Chondrocyte (in vitro differentiated cells): ENCODE data around the gene ZNF605. TPM values are rescaled to one million over a fixed set of nuclear protein-coding genes. Genes with fewer than 3 reads are reported as not detected.
"Not testable (repeated sequence)": the region's sequence is repeated elsewhere in the genome, so short reads cannot be mapped to it uniquely, and the experiment has no call there.

Source experiments
- DNase-seq: peaks from one replicate; pipeline ENCODE4 v3.0.0; 2021; ENCODE audit warnings: mixed read lengths, low spot score
- H3K27ac Mint-ChIP-seq: one replicate; pipeline ENCODE4 v1.8.0; 2021; ENCODE audit warnings: mild to moderate bottlenecking, moderate library complexity, mixed read lengths; ENCODE audit not compliant: unreplicated experiment
- H3K27me3 Mint-ChIP-seq: 2 replicates; pipeline ENCODE4 v1.8.0; 2021; ENCODE audit warnings: low read depth, mixed read lengths
- H3K36me3 Mint-ChIP-seq: 2 replicates; pipeline ENCODE4 v1.8.0; 2021; ENCODE audit warnings: low read depth, mixed read lengths
- H3K4me1 Mint-ChIP-seq: 2 replicates; pipeline ENCODE4 v1.8.0; 2021; ENCODE audit warnings: low read depth, mild to moderate bottlenecking, mixed read lengths
- H3K4me3 Mint-ChIP-seq: one replicate; pipeline ENCODE4 v1.8.0; 2021; ENCODE audit warnings: mild to moderate bottlenecking, moderate library complexity, mixed read lengths; ENCODE audit not compliant: unreplicated experiment
- H3K9me3 Mint-ChIP-seq: 2 replicates; pipeline ENCODE4 v1.8.0; 2021; ENCODE audit warnings: low read depth, mixed read lengths
- CTCF ChIP-seq: fragments of 200-600 bp; sonication (generic); IDR thresholded peaks from 2 replicates; pipeline ENCODE4 v1.5.0; 2021; ENCODE audit warnings: antibody characterized with exemption, mild to moderate bottlenecking, moderate library complexity
- total RNA-seq: library from RNA; stranded (reverse); gene quantifications from 3 replicates; pipeline ENCODE4 v1.2.1, GENCODE V29; 2021

ZNF605 gene
- total RNA-seq, 1 donor from 2014 or later, result 18.1 TPM

GRCh38 chr12:132946246-132946820, 9.8 kb downstream of the ZNF605 start:
- H3K4me3 Mint-ChIP-seq, result no peak overlapping the region
- peaks cover 63% of the 10 kb centered on the region for H3K36me3 Mint-ChIP-seq
- no peaks in the 10 kb centered on the region for H3K4me1 Mint-ChIP-seq
- no peak for TF ChIP-seq CTCF
- no peak overlapping the region for H3K27ac Mint-ChIP-seq
- no peak for DNase-seq
- no peaks in the 10 kb centered on the region for H3K27me3 Mint-ChIP-seq
- peaks cover 43% of the 10 kb centered on the region for H3K9me3 Mint-ChIP-seq

GRCh38 chr12:132945806-132946205, 10.3 kb downstream of the ZNF605 start:
- DNase-seq, result no peak
- H3K4me3 Mint-ChIP-seq, result no peak overlapping the region
- no peaks in the 10 kb centered on the region for H3K4me1 Mint-ChIP-seq
- no peaks in the 10 kb centered on the region for H3K27me3 Mint-ChIP-seq
- TF ChIP-seq CTCF, result no peak
- no peak overlapping the region for H3K27ac Mint-ChIP-seq
- peaks cover 68% of the 10 kb centered on the region for H3K36me3 Mint-ChIP-seq
- peaks cover 48% of the 10 kb centered on the region for H3K9me3 Mint-ChIP-seq

- H3K36me3 Mint-ChIP-seq, result peaks cover 55% of the 10 kb centered on the region
- H3K4me3 Mint-ChIP-seq, result no peak overlapping the region
- DNase-seq, result no peak
- no peak overlapping the region for H3K27ac Mint-ChIP-seq
- no peak for TF ChIP-seq CTCF
- peaks cover 41% of the 10 kb centered on the region for H3K9me3 Mint-ChIP-seq
- H3K4me1 Mint-ChIP-seq, result no peaks in the 10 kb centered on the region
- H3K27me3 Mint-ChIP-seq, result no peaks in the 10 kb centered on the region
These were observed 13.5 kb downstream of the ZNF605 start for GRCh38 chr12:132942611-132943010.

GRCh38 chr12:132941336-132941954, 14.7 kb downstream of the ZNF605 start:
- H3K27ac Mint-ChIP-seq, result no peak overlapping the region
- DNase-seq, result no peak
- no peak overlapping the region for H3K4me3 Mint-ChIP-seq
- no peak for TF ChIP-seq CTCF
- peaks cover 63% of the 10 kb centered on the region for H3K36me3 Mint-ChIP-seq
- no peaks in the 10 kb centered on the region for H3K4me1 Mint-ChIP-seq
- H3K27me3 Mint-ChIP-seq, result no peaks in the 10 kb centered on the region
- peaks cover 49% of the 10 kb centered on the region for H3K9me3 Mint-ChIP-seq

- peaks cover 48% of the 10 kb centered on the region for H3K9me3 Mint-ChIP-seq
These were observed 15.9 kb downstream of the ZNF605 start for GRCh38 chr12:132940071-132940719.

GRCh38 chr12:132938807-132939206, 17.3 kb downstream of the ZNF605 start:
- not testable (repeated sequence) for DNase-seq, H3K4me3 Mint-ChIP-seq, H3K27ac Mint-ChIP-seq, H3K27me3 Mint-ChIP-seq, H3K4me1 Mint-ChIP-seq
- Mint-ChIP-seq H3K36me3 (peaks cover 61% of the 10 kb centered on the region), H3K9me3 (peaks cover 44% of the 10 kb centered on the region)

More at GRCh38 chr12:132940071-132940719, 15.9 kb downstream of the ZNF605 start:
- no peaks in the 10 kb centered on the region for H3K4me1 Mint-ChIP-seq
- no peak for DNase-seq
- no peak overlapping the region for H3K4me3 Mint-ChIP-seq
- no peak overlapping the region for H3K27ac Mint-ChIP-seq
- peaks cover 61% of the 10 kb centered on the region for H3K36me3 Mint-ChIP-seq
- TF ChIP-seq CTCF, result no peak
- no peaks in the 10 kb centered on the region for H3K27me3 Mint-ChIP-seq
